H1 (cell line): ENCODE measurements around the gene ZNF667. TPM values are rescaled to one million over a fixed set of nuclear protein-coding genes. Genes with fewer than 3 reads are reported as not detected.
A peak's percentile ranks its signal among the peaks of the same experiment; 100 is the strongest.

Experiments
- E2F6 ChIP-seq: IDR thresholded peaks from 2 replicates; pipeline ENCODE4 v1.6.1; 2012; ENCODE audit warnings: inconsistent platforms
- KDM4A ChIP-seq: IDR thresholded peaks from one replicate; pipeline ENCODE4 v1.7.1; 2012; ENCODE audit warnings: low read depth, mild to moderate bottlenecking, moderate library complexity, low read length, inconsistent platforms; ENCODE audit not compliant: severe bottlenecking
- PHF8 ChIP-seq: fragments of 200-600 bp; sonication (generic); conservative IDR thresholded peaks from 2 replicates; pipeline ENCODE4 v1.7.1; 2012; ENCODE audit warnings: low read depth, mild to moderate bottlenecking, inconsistent platforms, low read length, moderate library complexity
- SAP30 ChIP-seq: fragments of 300-600 bp; sonication (generic); IDR thresholded peaks from 2 replicates; pipeline ENCODE4 v1.7.1; 2012; ENCODE audit warnings: low read length, moderate library complexity, mild to moderate bottlenecking, inconsistent platforms; ENCODE audit not compliant: insufficient read depth, insufficient replicate concordance
- SIX5 ChIP-seq: IDR thresholded peaks from 2 replicates; pipeline ENCODE4 v1.6.1; 2011; ENCODE audit warnings: mild to moderate bottlenecking, low read depth, low read length
- TAF7 ChIP-seq: optimal IDR thresholded peaks from 2 replicates; pipeline ENCODE3; 2011; ENCODE audit warnings: low read depth, mild to moderate bottlenecking, inconsistent platforms, low read length, moderate library complexity, borderline replicate concordance
- TEAD4 ChIP-seq: IDR thresholded peaks from 2 replicates; pipeline ENCODE4 v1.6.1; 2012; ENCODE audit warnings: low read depth, low read length, inconsistent platforms, mixed read lengths
- polyA plus RNA-seq, 7 experiments: library from polyadenylated mRNA; depleted of rRNA in 3 of 7; stranded (reverse) in 5 of 7; unstranded in 2 of 7; fragments of >200 nt in 5 of 7; fragments of 200-250 nt in 2 of 7; gene quantifications; 1 replicate in 5 of 7; 2 replicates in 1 of 7; 4 replicates in 1 of 7; pipeline versions ENCODE4 v1.2.1 to v1.2.3, GENCODE V29; 2011 to 2013; ENCODE audit warnings: missing spikeins in 2 of 7, mixed read lengths in 2 of 7
- total RNA-seq: library from RNA; stranded (reverse); fragmentation: NEBNext Ultra II Directional; extraction: Animal tissue kit (Norgen Biotek cat#: 25700); gene quantifications from 2 replicates; pipeline ENCODE4 v1.2.1, GENCODE V29; 2021

The ZNF667 gene
- total and polyA plus RNA-seq, 2 of the 8 experiments (the other 6 are each of a cell fraction or from before 2014, with no cell fraction given) = 4.4 to 10.7 TPM

DNA sequence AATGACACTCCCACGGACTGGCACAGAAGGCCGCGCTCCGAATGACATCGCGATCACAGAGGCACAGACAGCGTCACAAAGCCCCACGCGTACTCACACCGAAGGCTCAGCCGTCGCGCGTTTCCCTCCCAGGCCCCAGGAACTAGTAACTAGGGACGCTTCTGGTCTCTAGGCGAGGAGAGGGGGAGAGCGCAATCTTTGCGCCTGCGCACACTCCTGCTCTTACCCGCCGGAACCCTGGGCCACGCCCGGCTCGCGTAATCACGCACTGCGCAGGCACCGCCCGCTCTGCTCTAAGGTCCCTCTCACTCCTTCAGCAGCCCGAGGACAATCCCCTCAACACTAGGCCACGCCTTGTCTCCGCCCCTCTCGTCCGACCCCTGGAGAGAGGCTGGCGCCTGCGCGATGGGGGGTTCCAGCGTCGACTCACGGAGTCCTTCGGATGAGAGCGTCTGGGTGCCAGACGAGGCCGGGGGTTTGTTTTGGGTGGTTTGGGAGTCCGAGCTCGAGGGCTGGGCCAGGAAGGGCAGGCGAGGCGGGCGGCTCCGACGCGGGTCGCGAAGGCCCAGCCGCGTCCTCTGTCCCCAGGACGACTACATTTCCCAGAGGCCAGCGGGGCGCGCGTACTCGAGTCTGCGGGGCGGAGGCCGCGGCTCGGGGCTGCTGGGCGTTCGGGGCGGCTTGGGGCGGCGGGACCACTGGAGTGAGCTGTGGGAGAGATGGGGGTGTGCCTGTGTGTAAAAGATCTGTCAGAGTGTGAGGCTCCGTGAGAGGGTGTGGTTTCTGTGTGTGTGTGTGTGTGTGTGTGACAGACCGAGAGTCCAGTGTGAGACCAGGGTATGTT lies 30.5 kb upstream of the ZNF667 start, which contains the start of gene ZNF471 (continued):
- TF ChIP-seq KDM4A (peak; percentile 84), TEAD4 (no peak), PHF8 (peak; percentile 84), TAF7 (no peak), SAP30 (peak; percentile 97), SIX5 (peak; percentile 37; the same call in 1 of the 2 replicates), E2F6 (peak; percentile 76)
